ENCODE data around the gene PLA2G12B. TPM values are rescaled to one million over a fixed set of nuclear protein-coding genes. Genes with fewer than 3 reads are reported as not detected.
"Not testable (repeated sequence)": the region's sequence is repeated elsewhere in the genome, so short reads cannot be mapped to it uniquely, and the experiment has no call there.

The PLA2G12B gene
- polyA plus RNA-seq, 2 of the 4 experiments (the other 2 are of a cell fraction), result not detected

- TF ChIP-seq NPAS2 (CRISPR knock-in tag; IDR thresholded peaks at IDR 0.05; ENCODE audit: borderline replicate concordance) (no peak), CBX8 (IDR thresholded peaks at IDR 0.05) (no peak), GATA3 (IDR thresholded peaks at IDR 0.05; ENCODE audit: borderline replicate concordance) (no peak)
- no peaks in the 10 kb centered on the region for H3K9me3 ChIP-seq
- FAIRE-seq (no peak), ATAC-seq (no peak), DNase-seq (ENCODE audit: low read depth in 1 of 2, low spot score in 1 of 2) (no peak)
- no peak overlapping the region for H3K4me3 ChIP-seq
- ChIA-PET POLR2A (no interaction called here), CTCF (no interaction called here)
- H3K27ac ChIP-seq, result no peak overlapping the region
- WGBS (ENCODE audit: missing lambda C conversion rate), result 86% methylated on average over 6 of the region's 6 CpGs
- no peak overlapping the region for H3K4me2 ChIP-seq
- no peaks in the 10 kb centered on the region for H3K4me1 ChIP-seq
Observed at GRCh38 chr10:72906446-72906845, 48.2 kb downstream of the PLA2G12B start.

DNA sequence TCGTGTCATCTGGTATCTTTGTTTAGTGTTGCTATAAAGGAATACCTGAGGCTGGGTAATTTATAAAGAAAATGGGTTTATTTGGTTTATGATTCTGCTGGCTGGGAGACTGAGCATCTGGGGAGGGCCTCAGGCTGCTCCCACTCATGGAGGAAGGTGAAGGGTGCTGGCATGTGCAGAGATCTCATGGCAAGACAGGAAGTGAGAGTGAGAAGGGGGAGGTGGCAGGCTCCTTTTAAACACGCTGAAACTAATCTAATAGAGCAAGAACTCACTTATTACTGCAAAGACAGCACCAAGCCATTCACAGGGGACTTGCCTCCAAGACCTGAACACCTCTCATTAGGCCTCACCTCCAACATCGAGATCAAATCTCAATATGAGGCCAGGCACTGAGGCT, 49.8 kb downstream of the PLA2G12B start:
- TF ChIP-seq SMC3 (IDR thresholded peaks at IDR 0.05) (no peak), MAZ (IDR thresholded peaks at IDR 0.05; ENCODE audit: borderline replicate concordance, low read depth, low read length) (no peak), ZSCAN20 (CRISPR knock-in tag; IDR thresholded peaks at IDR 0.05) (no peak), ELK1 (IDR thresholded peaks at IDR 0.05; ENCODE audit: low read depth, low read length) (no peak)
- TF ChIP-seq, protein P1, sequence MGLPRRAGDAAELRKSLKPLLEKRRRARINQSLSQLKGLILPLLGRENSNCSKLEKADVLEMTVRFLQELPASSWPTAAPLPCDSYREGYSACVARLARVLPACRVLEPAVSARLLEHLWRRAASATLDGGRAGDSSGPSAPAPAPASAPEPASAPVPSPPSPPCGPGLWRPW (IDR thresholded peaks at IDR 0.05), result no peak
- Histone ChIP-seq H3K4me1 (no peaks in the 10 kb centered on the region), H3K4me3 (no peak overlapping the region), H3K4me2 (no peak overlapping the region), H3K9me3 (no peaks in the 10 kb centered on the region), H3K27ac (no peak overlapping the region)
- POLR2A ChIA-PET, result no interaction called here
- no peak for DNase-seq (ENCODE audit: low read depth in 1 of 2, low spot score in 1 of 2)
- no peak for FAIRE-seq
- WGBS (ENCODE audit: missing lambda C conversion rate), result 71% methylated on average over 3 of the region's 3 CpGs
- ATAC-seq, result no peak
- CTCF ChIA-PET, result no interaction called here

GRCh38 chr10:72903941-72904446, 50.6 kb downstream of the PLA2G12B start:
- H3K27ac ChIP-seq; H3K4me3 ChIP-seq; FAIRE-seq; ATAC-seq; DNase-seq (ENCODE audit: low read depth in 1 of 2, low spot score in 1 of 2); H3K9me3 ChIP-seq; CTCF ChIA-PET; POLR2A ChIA-PET; H3K4me1 ChIP-seq; H3K4me2 ChIP-seq: not testable (repeated sequence)
- 87% methylated on average over 15 of the region's 15 CpGs for WGBS (ENCODE audit: missing lambda C conversion rate)

DNA sequence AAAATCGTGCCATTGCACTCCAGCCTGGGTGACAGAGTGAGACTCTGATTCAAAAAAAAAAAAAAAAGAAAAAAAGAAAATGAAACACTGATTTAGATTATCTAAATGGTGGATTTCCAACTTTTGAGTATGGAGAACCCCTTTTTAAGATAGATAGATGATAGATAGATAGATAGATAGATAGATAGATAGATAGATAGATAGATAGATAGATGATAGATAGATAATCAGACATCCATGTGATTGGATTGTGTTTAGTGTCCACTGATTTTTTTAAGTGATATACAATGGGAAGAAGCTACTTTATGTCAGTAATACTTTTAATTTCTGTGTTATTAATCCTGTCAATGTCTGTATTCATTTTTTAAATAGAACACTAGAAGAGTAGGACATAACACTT, 55.1 kb downstream of the PLA2G12B start:
- Histone ChIP-seq H3K4me1 (no peaks in the 10 kb centered on the region), H3K9me3 (no peaks in the 10 kb centered on the region), H3K4me3 (no peak overlapping the region), H3K4me2 (no peak overlapping the region), H3K27ac (no peak overlapping the region)
- ChIA-PET CTCF (interaction anchor here (1.0 to 1.3 kb wide), 2 partner anchors 16 to 133 kb away, joined by 3 read pairs; no protein-coding TSS in a partner anchor), POLR2A (no interaction called here)
- ATAC-seq, result no peak
- 75% methylated on average over 1 of the region's 1 CpG for WGBS (ENCODE audit: missing lambda C conversion rate)
- DNase-seq (ENCODE audit: low read depth in 1 of 2, low spot score in 1 of 2), result no peak
- TF ChIP-seq JUN (IDR thresholded peaks at IDR 0.05), result no peak
- no peak for FAIRE-seq

DNA sequence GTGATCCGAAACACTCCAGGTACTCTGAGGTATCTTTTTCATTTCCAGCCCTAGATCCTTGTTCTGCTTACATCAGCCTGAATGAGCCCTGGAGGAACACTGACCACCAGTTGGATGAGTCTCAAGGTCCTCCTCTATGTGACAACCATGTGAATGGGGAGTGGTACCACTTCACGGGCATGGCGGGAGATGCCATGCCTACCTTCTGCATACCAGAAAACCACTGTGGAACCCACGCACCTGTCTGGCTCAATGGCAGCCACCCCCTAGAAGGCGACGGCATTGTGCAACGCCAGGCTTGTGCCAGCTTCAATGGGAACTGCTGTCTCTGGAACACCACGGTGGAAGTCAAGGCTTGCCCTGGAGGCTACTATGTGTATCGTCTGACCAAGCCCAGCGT, 56.0 kb downstream of the PLA2G12B start:
- H3K9me3 ChIP-seq, result no peaks in the 10 kb centered on the region
- TF ChIP-seq RAD21 (conservative IDR thresholded peaks at IDR 0.05 in 1 of 2, IDR thresholded peaks at IDR 0.05 in 1 of 2) (no peak), JUNB (IDR thresholded peaks at IDR 0.05) (no peak), PHF8 (IDR thresholded peaks at IDR 0.05; ENCODE audit: borderline replicate concordance, low read depth) (no peak), POLR2A (IDR thresholded peaks at IDR 0.05; ENCODE audit: low read length) (no peak), HOXA7 (CRISPR knock-in tag; IDR thresholded peaks at IDR 0.05) (no peak), HOXB13 (CRISPR knock-in tag; IDR thresholded peaks at IDR 0.05; ENCODE audit: low read depth) (no peak)
- H3K4me2 ChIP-seq, result no peak overlapping the region
- no peak overlapping the region for H3K27ac ChIP-seq
- H3K4me3 ChIP-seq, result no peak overlapping the region
- ChIA-PET POLR2A (no interaction called here), CTCF (interaction anchor here (1.3 to 1.4 kb wide), 2 partner anchors 17 to 535 kb away, joined by 3 read pairs; no protein-coding TSS in a partner anchor)
- ATAC-seq, result no peak
- no peak for DNase-seq (ENCODE audit: low read depth in 1 of 2, low spot score in 1 of 2)
- 86% methylated on average over 8 of the region's 10 CpGs for WGBS (ENCODE audit: missing lambda C conversion rate)
- H3K4me1 ChIP-seq, result no peaks in the 10 kb centered on the region
- FAIRE-seq, result no peak

All from A549 (cell line).